HFF-Myc (cell line): ENCODE data around the gene LYPD6B.

ENCODE experiments used
- DNase-seq: peaks from one replicate; pipeline ENCODE4 v3.0.0-alpha.2; 2011; ENCODE audit warnings: low read depth; ENCODE audit errors: extremely low read depth
- H3K4me3 ChIP-seq: replicated peaks from 2 replicates; pipeline ENCODE4 v1.5.1; 2011; ENCODE audit warnings: low read depth, mild to moderate bottlenecking, control low read depth, low read length
- TF ChIP-seq, protein P1 (sequence below): IDR thresholded peaks from 2 replicates; pipeline ENCODE4 v1.5.1; 2012; ENCODE audit warnings: mild to moderate bottlenecking, low read depth, low read length, control low read depth; ENCODE audit errors: missing control alignments

LYPD6B gene

DNA sequence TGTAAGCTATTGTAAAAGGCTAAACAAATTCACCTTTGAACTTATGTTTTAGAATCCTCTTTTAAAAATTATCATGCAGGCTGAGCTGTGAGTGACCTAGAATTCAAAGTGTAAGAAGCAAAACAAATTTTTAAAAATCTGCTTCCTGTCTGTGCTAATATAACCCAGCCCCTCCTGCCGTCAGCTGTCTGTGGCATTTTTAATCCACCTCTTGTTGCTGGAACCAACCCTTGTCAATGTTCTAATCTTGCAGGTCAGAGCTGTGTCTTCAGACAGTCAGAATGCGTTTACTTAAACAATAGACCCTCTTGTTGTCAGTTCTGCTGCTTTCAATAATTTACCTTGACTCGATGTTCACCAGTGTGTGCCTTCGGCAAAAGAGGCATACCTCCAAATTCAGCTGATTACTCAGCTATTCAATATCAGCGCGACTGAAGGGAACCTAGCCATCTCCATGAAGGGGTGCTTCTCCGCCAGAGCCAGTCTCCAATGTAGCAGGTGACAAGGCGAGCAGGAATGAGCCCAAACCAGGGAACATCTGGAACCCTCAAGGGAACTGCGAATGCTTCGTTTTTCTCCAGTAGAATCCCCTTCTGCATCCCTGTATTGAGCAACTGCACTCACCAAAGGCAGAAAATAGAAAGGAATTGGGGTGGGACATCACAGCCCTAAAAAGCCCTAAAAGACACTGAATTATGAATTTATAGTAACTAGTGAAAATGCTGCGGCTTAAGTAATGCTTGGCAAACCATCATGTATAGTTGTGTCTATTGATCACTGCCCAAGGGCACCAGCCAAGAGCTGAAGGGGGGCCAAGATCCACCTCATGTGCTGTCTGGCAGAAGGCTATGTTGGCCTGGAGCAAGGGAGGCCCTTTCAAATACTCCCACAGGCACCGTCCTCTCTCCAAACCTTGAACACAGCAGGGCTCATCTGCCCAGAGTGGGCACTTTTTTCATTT lies 62.5 kb downstream of the LYPD6B start:
- no peak overlapping the region for H3K4me3 ChIP-seq
- DNase-seq = no peak
- TF ChIP-seq, protein P1, sequence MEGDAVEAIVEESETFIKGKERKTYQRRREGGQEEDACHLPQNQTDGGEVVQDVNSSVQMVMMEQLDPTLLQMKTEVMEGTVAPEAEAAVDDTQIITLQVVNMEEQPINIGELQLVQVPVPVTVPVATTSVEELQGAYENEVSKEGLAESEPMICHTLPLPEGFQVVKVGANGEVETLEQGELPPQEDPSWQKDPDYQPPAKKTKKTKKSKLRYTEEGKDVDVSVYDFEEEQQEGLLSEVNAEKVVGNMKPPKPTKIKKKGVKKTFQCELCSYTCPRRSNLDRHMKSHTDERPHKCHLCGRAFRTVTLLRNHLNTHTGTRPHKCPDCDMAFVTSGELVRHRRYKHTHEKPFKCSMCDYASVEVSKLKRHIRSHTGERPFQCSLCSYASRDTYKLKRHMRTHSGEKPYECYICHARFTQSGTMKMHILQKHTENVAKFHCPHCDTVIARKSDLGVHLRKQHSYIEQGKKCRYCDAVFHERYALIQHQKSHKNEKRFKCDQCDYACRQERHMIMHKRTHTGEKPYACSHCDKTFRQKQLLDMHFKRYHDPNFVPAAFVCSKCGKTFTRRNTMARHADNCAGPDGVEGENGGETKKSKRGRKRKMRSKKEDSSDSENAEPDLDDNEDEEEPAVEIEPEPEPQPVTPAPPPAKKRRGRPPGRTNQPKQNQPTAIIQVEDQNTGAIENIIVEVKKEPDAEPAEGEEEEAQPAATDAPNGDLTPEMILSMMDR = no peak

DNA sequence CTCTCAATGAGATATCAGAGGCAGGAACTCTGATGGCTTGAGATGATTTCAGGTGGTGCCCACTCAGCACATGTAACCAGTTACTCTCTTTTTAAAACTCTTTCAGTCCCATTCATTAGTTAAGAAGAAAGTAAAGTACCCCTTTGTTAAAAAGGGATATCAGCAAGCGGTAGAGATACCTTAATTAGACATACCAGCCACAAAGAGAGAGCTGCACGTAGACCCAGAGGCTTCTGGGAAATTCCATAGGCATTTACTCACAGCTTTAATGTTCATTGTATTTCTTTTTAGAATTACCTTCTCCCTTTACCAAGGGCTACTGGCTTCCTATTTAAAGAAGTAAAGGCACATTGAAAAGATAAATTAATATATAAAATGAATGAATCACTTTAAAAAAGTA lies 63.3 kb downstream of the LYPD6B start:
- DNase-seq = no peak
- no peak overlapping the region for H3K4me3 ChIP-seq
- TF ChIP-seq, protein P1 = no peak

DNA sequence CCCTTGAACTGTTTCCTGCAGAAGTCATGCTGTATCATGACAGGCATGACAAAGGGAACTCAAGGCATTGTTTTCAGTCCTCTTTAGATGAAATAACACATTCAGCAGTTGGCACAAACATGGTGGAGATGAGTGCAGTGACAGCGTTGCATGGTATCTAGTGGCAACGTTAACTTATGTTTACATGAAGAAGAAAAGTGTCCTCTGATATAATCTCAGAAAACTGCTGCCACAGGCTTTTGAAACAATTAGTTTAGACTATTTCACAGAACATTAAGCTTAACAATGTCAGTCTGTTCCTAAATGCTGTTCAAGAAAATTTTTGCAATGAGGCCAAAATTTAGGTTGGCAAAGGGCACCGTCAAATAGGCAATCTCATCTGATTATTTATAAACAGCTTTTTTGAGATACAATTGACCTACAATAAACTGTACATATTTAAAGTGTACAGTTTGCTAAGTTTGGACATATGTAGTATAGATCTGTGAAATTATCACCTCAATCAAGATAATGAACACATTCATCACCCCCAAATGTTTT lies 64.7 kb downstream of the LYPD6B start:
- no peak for DNase-seq
- no peak overlapping the region for H3K4me3 ChIP-seq
- TF ChIP-seq, protein P1 = no peak

DNA sequence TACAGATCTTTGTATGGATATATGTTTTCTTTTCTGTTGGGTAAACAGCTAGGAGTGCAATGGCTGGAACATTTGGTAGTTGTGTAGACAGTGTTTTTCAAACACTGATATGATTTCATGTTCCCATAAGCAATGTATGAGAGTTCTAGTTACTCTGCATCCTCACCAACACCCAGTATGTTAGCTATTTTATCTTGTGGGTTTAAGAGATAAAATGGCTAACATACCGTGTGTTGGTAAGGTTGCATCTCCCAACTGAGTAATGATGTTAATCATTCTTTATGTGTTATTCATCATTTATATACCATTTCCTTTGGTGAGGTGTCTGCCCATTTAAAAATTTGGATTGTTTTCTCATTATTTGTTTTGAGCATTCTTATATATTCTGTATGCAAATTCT lies 65.7 kb downstream of the LYPD6B start:
- H3K4me3 ChIP-seq = no peak overlapping the region
- DNase-seq = no peak
- TF ChIP-seq, protein P1 = no peak

DNA sequence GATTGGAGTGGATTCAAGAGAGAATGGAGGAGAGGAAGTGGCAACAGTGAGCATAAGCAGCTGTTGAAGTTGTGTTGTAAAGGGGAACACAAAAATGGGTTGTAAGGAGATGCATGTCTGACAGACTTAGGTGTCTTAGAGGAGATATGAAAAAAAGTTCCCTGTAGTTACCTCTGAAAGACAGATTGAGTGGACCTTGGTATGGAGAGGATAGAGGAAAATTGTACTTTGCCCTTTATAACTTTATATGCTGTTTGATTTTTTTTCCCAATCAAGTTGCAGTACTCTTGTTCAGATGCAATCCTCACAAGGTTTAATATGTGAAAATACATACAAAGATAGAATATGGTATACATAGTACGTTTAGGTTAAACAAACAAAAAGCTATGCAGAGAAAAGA lies 73.6 kb downstream of the LYPD6B start:
- DNase-seq = no peak
- TF ChIP-seq, protein P1 = no peak
- no peak overlapping the region for H3K4me3 ChIP-seq

DNA sequence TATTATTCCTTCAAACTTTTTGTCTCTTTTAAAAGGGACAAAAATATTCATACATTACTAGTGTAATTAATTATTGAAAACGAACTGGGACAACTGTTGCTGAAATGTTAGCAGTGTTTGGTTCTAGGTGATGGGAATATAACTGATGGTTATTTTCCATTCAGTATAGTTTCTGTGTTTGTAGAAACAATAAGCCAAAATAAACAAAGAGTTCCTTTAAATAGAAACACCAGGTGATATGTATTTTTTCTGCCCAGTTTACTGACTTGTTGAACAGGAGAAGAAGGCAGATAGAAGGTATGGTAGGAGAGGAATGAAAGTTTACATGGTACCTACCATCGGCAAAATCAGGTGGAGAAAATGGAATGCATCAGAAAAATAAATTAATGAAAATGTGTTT lies 74.2 kb downstream of the LYPD6B start:
- TF ChIP-seq, protein P1 = no peak
- DNase-seq = no peak
- H3K4me3 ChIP-seq = no peak overlapping the region
